PFSK-1 (cell line): ENCODE data around the gene ARL11.

ENCODE experiments used
- FOXP2 ChIP-seq: optimal IDR thresholded peaks from 2 replicates; pipeline ENCODE3; 2011; ENCODE audit warnings: borderline replicate concordance, control low read depth, inconsistent platforms; ENCODE audit not compliant: insufficient read depth; ENCODE audit errors: extremely low read length, extremely low read depth
- POLR2AphosphoS5 ChIP-seq: IDR thresholded peaks from 2 replicates; pipeline ENCODE4 v1.6.1; 2012; ENCODE audit warnings: low read depth, mild to moderate bottlenecking, control low read depth, low read length, moderate library complexity
- REST ChIP-seq, 2 experiments: IDR thresholded peaks; 2 replicates each; pipeline versions ENCODE4 v1.6.1 to v1.8.0; 2011 to 2012; ENCODE audit warnings: low read depth in 2 of 2, low read length in 2 of 2, control low read depth in 1 of 2, inconsistent platforms in 1 of 2, mild to moderate bottlenecking in 1 of 2, moderate library complexity in 1 of 2; ENCODE audit not compliant: insufficient read depth in 1 of 2
- SIN3A ChIP-seq: IDR thresholded peaks from 2 replicates; pipeline ENCODE4 v1.6.1; 2012; ENCODE audit warnings: mild to moderate bottlenecking, low read length, moderate library complexity, borderline replicate concordance; ENCODE audit not compliant: insufficient read depth
- TAF1 ChIP-seq: IDR thresholded peaks from 2 replicates; pipeline ENCODE4 v1.6.1; 2012; ENCODE audit warnings: low read length, control low read depth, borderline replicate concordance; ENCODE audit not compliant: insufficient read depth

Gene ARL11

GRCh38 chr13:49608651-49609331 lies 19.5 kb upstream of the ARL11 start:
- no peak for TF ChIP-seq FOXP2
- TF ChIP-seq SIN3A: no peak
- TF ChIP-seq TAF1: no peak
- no peak for TF ChIP-seq REST (IDR thresholded peaks at IDR 0.05; ENCODE audit: insufficient read depth in 1 of 2, low read depth in 2 of 2, low read length in 2 of 2)
- no peak for TF ChIP-seq POLR2AphosphoS5

- TF ChIP-seq SIN3A (no peak), FOXP2 (no peak), TAF1 (no peak), REST (IDR thresholded peaks at IDR 0.05; ENCODE audit: insufficient read depth in 1 of 2, low read depth in 2 of 2, low read length in 2 of 2) (no peak), POLR2AphosphoS5 (no peak)
Observed at GRCh38 chr13:49610176-49610575, 18.1 kb upstream of the ARL11 start.

- TF ChIP-seq REST (IDR thresholded peaks at IDR 0.05; ENCODE audit: insufficient read depth in 1 of 2, low read depth in 2 of 2, low read length in 2 of 2) (no peak), SIN3A (no peak), TAF1 (no peak), FOXP2 (no peak)
Observed at GRCh38 chr13:49615836-49616675, 12.3 kb upstream of the ARL11 start.

- no peak for TF ChIP-seq REST (IDR thresholded peaks at IDR 0.05; ENCODE audit: insufficient read depth in 1 of 2, low read depth in 2 of 2, low read length in 2 of 2)
- no peak for TF ChIP-seq FOXP2
- TF ChIP-seq SIN3A: no peak
- no peak for TF ChIP-seq POLR2AphosphoS5
- no peak for TF ChIP-seq TAF1
Observed at GRCh38 chr13:49616676-49617065, 11.6 kb upstream of the ARL11 start.
